OCI-LY7 (cell line): ENCODE results near the gene PRELID3B. TPM values are rescaled to one million over a fixed set of nuclear protein-coding genes. Genes with fewer than 3 reads are reported as not detected.
"Not testable (repeated sequence)": the region's sequence is repeated elsewhere in the genome, so short reads cannot be mapped to it uniquely, and the experiment has no call there.

Experiments used
- BruUV-seq: library from RNA; stranded (reverse); fragments of 400-500 nt; replicated peaks from 2 replicates; lab custom pipeline; 2021; lab: Mats Ljungman, UMichigan
- CTCF ChIA-PET: fragments of 300-600 bp; sonication (Branson Sonifier 250); formaldehyde crosslinking; loops from one replicate; lab custom pipeline; 2022; ENCODE audit warnings: antibody characterized with exemption; ENCODE audit not compliant: unreplicated experiment; lab: Charles Lee
- POLR2A ChIA-PET: fragments of 300-600 bp; sonication (Branson Sonifier 250); formaldehyde crosslinking; loops from one replicate; lab custom pipeline; 2022; ENCODE audit warnings: antibody characterized with exemption; lab: Charles Lee
- DNase-seq: peaks from one replicate; pipeline ENCODE4 v3.0.0-alpha.2; 2015; ENCODE audit warnings: low spot score
- H2AFZ ChIP-seq: fragments of 200-600 bp; sonication (generic), shearing (Covaris generic); 2 replicates; pipeline ENCODE4 v1.6.1; 2014; ENCODE audit warnings: mild to moderate bottlenecking, antibody characterized with exemption, low read length, moderate library complexity
- H3K27ac ChIP-seq: fragments of 200-600 bp; sonication (generic); 2 replicates; pipeline ENCODE4 v1.5.1; 2014; ENCODE audit warnings: mixed run types, low read depth, mild to moderate bottlenecking, moderate library complexity, low read length, inconsistent platforms; ENCODE audit not compliant: poor library complexity, severe bottlenecking
- H3K36me3 ChIP-seq: fragments of 200-600 bp; sonication (generic); 2 replicates; pipeline ENCODE4 v1.6.1; 2014; ENCODE audit warnings: mild to moderate bottlenecking, antibody characterized with exemption, low read length, moderate library complexity, mixed read lengths; ENCODE audit not compliant: insufficient read depth
- H3K4me1 ChIP-seq: fragments of 200-600 bp; sonication (generic); 2 replicates; pipeline ENCODE4 v1.5.1; 2014; ENCODE audit warnings: mild to moderate bottlenecking, low read length; ENCODE audit not compliant: insufficient read depth, poor library complexity, severe bottlenecking
- H3K4me2 ChIP-seq: fragments of 200-600 bp; sonication (generic); 2 replicates; pipeline ENCODE4 v1.6.1; 2014; ENCODE audit warnings: mild to moderate bottlenecking, low read length
- H3K4me3 ChIP-seq: fragments of 200-600 bp; sonication (generic); 2 replicates; pipeline ENCODE4 v1.5.1; 2014; ENCODE audit warnings: mild to moderate bottlenecking, low read depth, low read length; ENCODE audit not compliant: poor library complexity, severe bottlenecking
- H3K79me2 ChIP-seq: fragments of 200-600 bp; sonication (generic); 2 replicates; pipeline ENCODE4 v1.6.1; 2016; ENCODE audit warnings: low read depth, mild to moderate bottlenecking, low read length, moderate library complexity, mixed read lengths; ENCODE audit not compliant: insufficient read depth
- H3K9me2 ChIP-seq: fragments of 200-600 bp; sonication (generic); 2 replicates; pipeline ENCODE4 v1.6.1; 2016; ENCODE audit warnings: mild to moderate bottlenecking, low read length, mixed read lengths; ENCODE audit not compliant: insufficient read depth
- H3K9me3 ChIP-seq: fragments of 200-600 bp; sonication (generic); 2 replicates; pipeline ENCODE4 v1.6.1; 2014; ENCODE audit warnings: mild to moderate bottlenecking, mixed run types, low read length, mixed read lengths
- H4K20me1 ChIP-seq: fragments of 200-600 bp; sonication (generic); 2 replicates; pipeline ENCODE4 v1.6.1; 2014; ENCODE audit warnings: mild to moderate bottlenecking, antibody characterized with exemption, low read length, moderate library complexity, mixed read lengths; ENCODE audit not compliant: insufficient read depth
- EZH2phosphoT487 ChIP-seq: fragments of 200-600 bp; sonication (generic); IDR thresholded peaks from 2 replicates; pipeline ENCODE4 v1.6.1; 2018; ENCODE audit warnings: low read depth, borderline replicate concordance, mild to moderate bottlenecking, mixed run types, antibody characterized with exemption, low read length, moderate library complexity, mixed read lengths
- intact Hi-C: fragments of 100-400 bp; cut with micrococcal nuclease; formaldehyde crosslinking; loops from one replicate; pipeline ENCODE4 v1.10.0; 2022; ENCODE audit not compliant: unreplicated experiment
- total RNA-seq, 2 experiments: library from RNA; depleted of rRNA in 1 of 2; stranded (reverse); fragments of >200 nt in 1 of 2; shearing (Covaris generic) in 1 of 2; gene quantifications; 2 replicates each; pipeline ENCODE4 v1.2.3, GENCODE V29; 2014 to 2022
- TF ChIP-seq, protein P1 (sequence below): fragments of 200-600 bp; sonication (generic); conservative IDR thresholded peaks from 2 replicates; pipeline ENCODE4 v1.5.1; 2014; ENCODE audit warnings: mild to moderate bottlenecking, antibody characterized with exemption, low read length, moderate library complexity, mixed read lengths

Gene PRELID3B
- total RNA-seq, 2 experiments from 2014 or later, result 99.4 to 119 TPM

- no peak overlapping the region for H3K4me2 ChIP-seq
- TF ChIP-seq, protein P1, sequence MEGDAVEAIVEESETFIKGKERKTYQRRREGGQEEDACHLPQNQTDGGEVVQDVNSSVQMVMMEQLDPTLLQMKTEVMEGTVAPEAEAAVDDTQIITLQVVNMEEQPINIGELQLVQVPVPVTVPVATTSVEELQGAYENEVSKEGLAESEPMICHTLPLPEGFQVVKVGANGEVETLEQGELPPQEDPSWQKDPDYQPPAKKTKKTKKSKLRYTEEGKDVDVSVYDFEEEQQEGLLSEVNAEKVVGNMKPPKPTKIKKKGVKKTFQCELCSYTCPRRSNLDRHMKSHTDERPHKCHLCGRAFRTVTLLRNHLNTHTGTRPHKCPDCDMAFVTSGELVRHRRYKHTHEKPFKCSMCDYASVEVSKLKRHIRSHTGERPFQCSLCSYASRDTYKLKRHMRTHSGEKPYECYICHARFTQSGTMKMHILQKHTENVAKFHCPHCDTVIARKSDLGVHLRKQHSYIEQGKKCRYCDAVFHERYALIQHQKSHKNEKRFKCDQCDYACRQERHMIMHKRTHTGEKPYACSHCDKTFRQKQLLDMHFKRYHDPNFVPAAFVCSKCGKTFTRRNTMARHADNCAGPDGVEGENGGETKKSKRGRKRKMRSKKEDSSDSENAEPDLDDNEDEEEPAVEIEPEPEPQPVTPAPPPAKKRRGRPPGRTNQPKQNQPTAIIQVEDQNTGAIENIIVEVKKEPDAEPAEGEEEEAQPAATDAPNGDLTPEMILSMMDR, result no peak
- TF ChIP-seq EZH2phosphoT487, result no peak
- no peaks in the 10 kb centered on the region for H3K79me2 ChIP-seq
- no peaks in the 10 kb centered on the region for H3K9me2 ChIP-seq
- peaks cover 42% of the 10 kb centered on the region for H3K4me1 ChIP-seq
- H3K9me3 ChIP-seq, result no peaks in the 10 kb centered on the region
- no peak for DNase-seq
- BruUV-seq, result no TSS peak
- H2AFZ ChIP-seq, result no peak overlapping the region
- ChIA-PET POLR2A (interaction anchor here (2.1 kb wide), 1 partner anchor 19 kb away, joined by 9 read pairs; the partner anchor contains the start of gene ATP5F1E), CTCF (no interaction called here)
- no peaks in the 10 kb centered on the region for H3K36me3 ChIP-seq
- intact Hi-C loops, result no loop called here
- no peaks in the 10 kb centered on the region for H4K20me1 ChIP-seq
- no peak overlapping the region for H3K27ac ChIP-seq
- no peak overlapping the region for H3K4me3 ChIP-seq
These were observed 29.3 kb downstream of the PRELID3B start for GRCh38 chr20:59013031-59013951.

DNA sequence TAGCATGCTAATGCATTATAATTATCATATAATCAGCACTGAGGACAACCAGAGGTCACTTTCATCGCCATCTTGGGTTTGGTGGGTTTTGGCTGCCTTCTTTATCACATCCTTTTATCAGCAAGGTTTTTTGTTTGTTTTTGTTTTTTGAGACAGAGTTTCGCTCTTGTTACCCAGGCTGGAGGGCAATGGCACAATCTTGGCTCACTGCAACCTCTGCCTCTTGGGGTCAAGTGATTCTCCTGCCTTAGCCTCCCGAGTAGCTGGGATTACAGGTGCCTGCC, 30.8 kb downstream of the PRELID3B start:
- not testable (repeated sequence) for H3K4me2 ChIP-seq, BruUV-seq

DNA sequence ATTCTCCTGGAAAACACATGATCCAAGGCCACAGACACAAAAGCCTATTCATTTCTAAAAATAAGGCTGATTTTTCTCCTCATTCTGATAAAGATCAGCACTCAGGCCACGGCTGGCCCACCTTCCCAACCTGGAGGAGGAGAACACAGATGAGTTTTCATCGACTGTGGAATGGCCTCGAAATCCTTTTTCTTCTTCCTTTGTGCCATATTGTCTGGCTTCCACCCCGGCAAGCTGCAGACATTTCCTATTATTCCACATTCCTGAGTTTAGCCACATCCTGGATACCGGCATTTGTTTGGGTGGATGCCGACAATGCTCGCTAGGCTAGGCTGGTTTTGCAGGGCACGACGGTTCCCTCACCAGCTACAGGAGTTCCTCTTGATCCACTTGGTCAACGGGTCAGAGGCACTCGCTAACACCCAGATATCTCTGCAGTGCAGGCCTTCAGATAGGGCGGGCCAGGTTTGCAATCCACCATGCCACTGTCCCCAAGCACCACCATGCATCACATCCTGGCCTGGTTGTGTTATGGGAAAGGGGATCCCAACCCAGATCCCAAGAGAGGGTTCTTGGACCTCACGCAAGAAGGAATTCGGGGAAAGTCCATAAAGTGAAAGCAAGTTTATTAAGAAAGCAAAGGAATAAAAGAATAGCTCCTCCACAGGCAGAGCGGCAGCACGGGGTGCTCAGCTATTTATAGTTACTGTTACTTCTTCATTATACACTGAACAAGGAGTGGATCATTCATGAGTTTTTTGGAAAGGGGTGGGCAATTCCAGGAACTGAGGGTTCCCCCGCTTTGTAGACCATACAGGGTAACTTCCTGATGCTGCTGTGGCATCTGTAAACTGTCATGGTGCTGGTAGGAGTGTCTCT, 31.4 kb downstream of the PRELID3B start:
- BruUV-seq, result no TSS peak
- no peaks in the 10 kb centered on the region for H4K20me1 ChIP-seq
- H3K4me3 ChIP-seq, result no peak overlapping the region
- TF ChIP-seq, protein P1, result no peak
- no peak for TF ChIP-seq EZH2phosphoT487
- H3K36me3 ChIP-seq, result no peaks in the 10 kb centered on the region
- peaks cover 45% of the 10 kb centered on the region for H3K4me1 ChIP-seq
- intact Hi-C loops, result no loop called here
- H2AFZ ChIP-seq, result no peak overlapping the region
- no peaks in the 10 kb centered on the region for H3K9me3 ChIP-seq
- H3K4me2 ChIP-seq, result no peak overlapping the region
- H3K79me2 ChIP-seq, result peaks cover 2% of the 10 kb centered on the region; the same call in 1 of the 2 replicates
- DNase-seq, result no peak
- POLR2A ChIA-PET, result interaction anchor here (0.6 to 1.2 kb wide), 4 partner anchors 20 to 113 kb away, joined by 3 to 6 read pairs (median 3); partner anchors contain the start of gene ATP5F1E
- CTCF ChIA-PET, result no interaction called here
- no peak overlapping the region for H3K27ac ChIP-seq
- no peaks in the 10 kb centered on the region for H3K9me2 ChIP-seq

More for the DNA sequence above, 30.8 kb downstream of the PRELID3B start:
- DNase-seq, H4K20me1 ChIP-seq, H2AFZ ChIP-seq, H3K27ac ChIP-seq, H3K9me2 ChIP-seq, H3K4me3 ChIP-seq, CTCF ChIA-PET, intact Hi-C loops, H3K9me3 ChIP-seq, H3K36me3 ChIP-seq, H3K79me2 ChIP-seq: not testable (repeated sequence)
- H3K4me1 ChIP-seq, result peaks cover 48% of the 10 kb centered on the region
- POLR2A ChIA-PET, result interaction anchor here (0.6 kb wide), 2 partner anchors 30 to 114 kb away, joined by 3 read pairs; no protein-coding TSS in a partner anchor
